H4 (cell line): Measurements from ENCODE around the gene CRY2. TPM values are rescaled to one million over a fixed set of nuclear protein-coding genes. Genes with fewer than 3 reads are reported as not detected.

Experiments used
- DNase-seq: peaks from one replicate; pipeline ENCODE4 v3.0.0-alpha.2; 2015; ENCODE audit warnings: low spot score
- total RNA-seq: library from RNA; depleted of rRNA; stranded (reverse); fragments of >200 nt; shearing (Covaris generic); gene quantifications from 2 replicates; pipeline ENCODE4 v1.2.3, GENCODE V29; 2014

Gene CRY2
- total RNA-seq, 1 experiment from 2014 or later, result 8.9 TPM

- DNase-seq, result no peak
Observed at GRCh38 chr11:45879803-45880686, 32.8 kb downstream of the CRY2 start.

- no peak for DNase-seq
Observed at GRCh38 chr11:45880772-45881570, 33.7 kb downstream of the CRY2 start.

GRCh38 chr11:45881708-45882368, 34.6 kb downstream of the CRY2 start:
- no peak for DNase-seq

DNA sequence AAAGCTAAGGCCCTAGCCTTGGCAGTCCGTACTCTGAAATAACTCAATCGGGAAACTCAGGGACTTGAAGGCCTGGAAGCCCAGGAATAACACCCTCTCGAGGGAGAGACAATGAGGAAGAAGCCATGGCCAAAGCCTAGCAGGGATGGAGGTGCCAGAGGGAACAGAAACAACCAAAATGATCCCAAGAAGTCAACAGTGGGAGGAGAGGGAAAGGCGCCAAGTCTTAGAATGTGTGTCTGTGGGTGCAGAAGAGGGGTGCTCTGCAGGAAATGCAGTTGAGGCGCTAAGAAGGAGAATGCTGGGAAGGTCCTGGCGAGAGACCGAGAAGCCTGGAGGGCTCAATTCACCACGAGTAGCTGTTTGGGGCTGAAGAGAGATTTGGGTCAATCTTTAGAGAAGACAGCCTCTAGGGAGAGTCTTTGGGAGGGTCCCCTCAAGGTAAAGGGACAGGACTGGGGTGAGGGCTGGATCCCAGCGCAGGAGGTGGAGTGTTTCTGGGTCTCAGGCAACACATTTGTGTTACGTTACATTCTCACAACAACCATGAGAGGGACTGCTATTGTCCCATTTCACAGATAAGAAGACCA, 37.4 kb downstream of the CRY2 start:
- DNase-seq, result no peak

GRCh38 chr11:45885274-45885920, 38.1 kb downstream of the CRY2 start, which contains the start of gene MAPK8IP1:
TSS of gene MAPK8IP1 (plus strand) at chr11:45885651. CDS start at chr11:45885821, 170 bp downstream.
- DNase-seq, result no peak

DNA sequence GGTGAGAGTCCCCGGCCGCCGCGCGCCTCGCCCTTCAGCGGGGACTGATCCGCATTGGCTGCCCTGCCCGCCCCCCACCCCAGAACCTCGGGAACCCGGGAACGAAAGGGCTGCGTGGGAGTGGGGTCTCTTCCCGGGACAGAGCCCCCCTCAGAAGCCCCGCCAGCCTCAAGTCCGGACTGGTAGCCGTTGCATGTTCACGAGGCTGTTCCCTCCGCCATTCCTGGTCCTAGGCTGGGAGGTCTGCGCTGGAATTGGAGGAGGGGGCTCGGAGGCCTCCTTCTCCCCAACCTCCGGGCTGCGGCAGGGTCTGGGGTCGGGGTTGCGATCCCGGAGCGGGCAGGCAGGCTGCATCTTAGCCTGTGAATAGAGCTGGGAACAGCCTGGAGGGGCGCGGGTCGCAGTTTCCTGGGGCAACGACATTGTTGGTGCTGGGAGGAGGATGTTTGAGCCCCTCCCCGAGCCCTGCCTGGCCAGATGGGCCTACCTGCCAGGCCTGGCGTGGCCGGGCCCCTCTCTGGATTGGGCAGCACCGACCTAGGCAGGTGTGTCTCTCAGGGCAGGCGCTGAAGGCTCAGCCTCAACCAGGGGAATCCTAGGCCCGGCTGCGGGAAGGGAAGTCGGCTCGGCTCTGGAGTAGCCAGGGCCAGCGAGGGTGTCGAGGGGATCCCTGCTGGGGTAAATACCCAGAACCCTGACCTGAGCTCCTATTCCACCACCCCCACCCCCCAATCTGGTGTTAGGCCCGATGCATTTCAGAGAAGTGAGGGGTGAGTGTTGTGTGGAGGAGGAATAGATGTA, 38.8 kb downstream of the CRY2 start:
- DNase-seq, result no peak

DNA sequence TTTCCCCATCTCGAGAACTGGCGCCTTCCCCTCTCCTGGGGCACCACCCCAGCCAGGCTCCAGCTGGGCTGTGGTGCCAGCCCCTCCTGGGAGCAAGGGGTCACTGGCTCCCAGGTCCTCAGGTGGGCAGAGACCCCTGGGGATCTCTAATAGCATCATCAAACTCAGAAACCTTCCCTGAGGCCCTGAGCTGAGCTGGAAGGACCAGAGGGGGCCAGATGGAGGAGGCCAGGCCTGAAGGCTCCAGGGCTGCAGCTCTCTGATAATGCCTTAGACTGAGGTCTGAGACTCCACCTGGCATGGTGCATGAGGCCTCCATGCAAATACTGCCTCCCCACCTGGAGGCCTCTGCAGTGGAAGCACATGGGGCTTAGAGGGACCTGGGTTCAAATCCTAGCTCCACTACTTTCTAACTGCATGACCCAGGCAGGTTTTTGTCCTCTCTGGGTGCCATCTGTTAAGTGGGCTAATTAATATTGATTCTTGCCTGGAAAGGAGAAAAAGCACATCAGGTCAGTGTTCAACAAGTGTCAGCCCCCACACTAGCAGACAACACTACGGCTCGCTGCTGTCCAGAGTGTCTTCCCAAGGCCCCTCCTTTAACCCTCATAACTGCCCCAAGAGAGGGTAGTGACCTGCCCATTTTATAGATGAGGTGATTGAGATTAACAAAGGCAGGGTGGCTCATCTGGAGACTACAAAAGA, 39.7 kb downstream of the CRY2 start:
- DNase-seq, result no peak

GRCh38 chr11:45887587-45887986, 40.3 kb downstream of the CRY2 start:
- DNase-seq, result no peak

DNA sequence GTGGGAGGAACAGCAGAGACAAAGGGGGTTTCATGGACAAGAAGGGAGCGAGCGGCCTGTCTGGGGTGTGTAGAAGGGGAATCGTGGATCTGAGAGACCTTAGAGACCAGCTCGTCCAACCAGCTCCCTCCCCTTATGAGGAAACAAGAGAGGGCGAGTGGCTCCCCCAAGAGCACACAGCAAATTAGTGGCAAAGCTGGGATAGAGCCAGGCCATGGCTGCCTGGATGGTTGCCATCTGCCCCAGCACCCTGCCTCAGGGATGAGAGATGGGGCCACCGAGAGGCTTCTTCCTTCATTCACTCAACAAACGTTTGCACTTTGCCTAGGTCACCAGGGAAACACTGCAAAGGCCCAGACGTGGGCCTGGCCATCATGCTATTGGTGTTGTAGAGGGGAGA, 42.3 kb downstream of the CRY2 start:
- no peak for DNase-seq

DNA sequence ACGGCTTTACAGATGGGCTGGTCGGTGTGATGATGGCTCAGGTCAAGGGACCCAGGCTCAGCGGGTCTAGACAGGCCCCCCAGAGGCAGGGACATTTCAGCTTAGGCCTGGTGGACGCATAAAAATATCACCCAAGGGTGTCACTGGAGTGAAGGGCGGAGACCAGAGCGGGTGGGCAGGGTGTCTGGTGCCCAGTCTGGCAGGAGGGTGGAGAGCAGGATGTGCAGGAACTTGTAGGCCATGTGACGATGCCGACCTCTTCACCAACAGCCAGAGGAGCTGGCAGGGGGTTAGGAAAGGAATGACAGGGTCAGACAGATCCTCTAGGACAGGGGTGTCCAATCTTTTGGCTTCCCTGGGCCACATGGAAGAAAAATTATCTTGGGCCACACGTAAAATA, 42.7 kb downstream of the CRY2 start:
- no peak for DNase-seq

DNA sequence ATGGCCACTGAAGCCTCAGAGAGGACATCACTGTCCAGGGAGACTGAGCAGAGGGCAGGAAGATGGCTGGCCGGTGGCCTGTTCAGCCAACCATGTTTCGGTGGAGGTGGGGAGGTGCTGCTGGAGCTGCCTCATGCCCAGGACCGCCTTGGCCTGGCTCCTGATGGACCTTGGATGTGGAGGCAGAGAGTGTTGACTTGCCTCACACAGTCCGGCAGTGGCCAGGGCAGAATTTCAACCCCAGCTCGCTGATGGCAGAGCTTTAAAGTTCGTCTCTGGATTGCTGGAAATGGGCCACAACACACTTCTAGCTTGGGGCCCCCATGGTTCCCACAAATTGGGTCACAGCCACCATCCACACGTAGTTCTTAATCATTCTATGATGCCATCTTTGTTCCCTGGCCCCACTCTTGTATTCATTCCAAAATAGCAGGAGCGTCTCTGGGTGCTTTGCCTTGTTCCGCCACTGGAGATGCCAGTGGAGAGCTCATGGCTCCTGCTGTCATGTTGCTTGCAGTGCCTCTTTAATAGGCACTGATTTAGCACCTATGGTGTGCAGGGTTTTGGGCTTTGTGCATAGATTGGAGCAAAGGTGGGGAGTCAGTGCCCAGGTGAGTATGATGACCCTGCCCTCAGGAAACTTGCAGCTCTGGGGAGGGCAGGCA, 43.7 kb downstream of the CRY2 start:
- no peak for DNase-seq

DNA sequence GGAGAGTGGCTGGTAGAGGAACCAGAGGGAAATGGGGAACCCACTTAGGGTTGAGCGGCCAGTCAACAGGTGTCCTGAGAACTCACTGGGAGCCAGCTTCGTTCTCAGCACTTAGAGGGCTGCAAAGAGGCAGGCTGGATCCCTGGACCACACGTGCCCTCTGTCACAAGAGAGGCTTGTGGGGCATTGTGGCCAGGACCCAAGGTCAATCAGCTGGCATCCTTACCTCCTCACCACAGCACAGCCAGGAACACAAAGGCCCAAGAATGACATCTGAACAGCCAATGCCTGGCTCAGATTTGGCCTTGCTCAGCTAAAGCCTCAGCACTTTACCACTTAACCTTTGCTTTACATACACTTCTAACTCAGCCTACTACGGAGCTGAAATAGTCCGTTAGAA, 45.6 kb downstream of the CRY2 start:
- no peak for DNase-seq

- no peak for DNase-seq
Observed at GRCh38 chr11:45894555-45895247, 47.4 kb downstream of the CRY2 start.

GRCh38 chr11:45895553-45896259, 48.4 kb downstream of the CRY2 start:
- DNase-seq, result no peak

- peak; percentile 35 for DNase-seq
Observed at GRCh38 chr11:45896422-45896984, 49.2 kb downstream of the CRY2 start.

- no peak for DNase-seq
Observed at GRCh38 chr11:45897556-45897955, 50.3 kb downstream of the CRY2 start.

GRCh38 chr11:45899086-45899447, 51.8 kb downstream of the CRY2 start:
- DNase-seq, result no peak
